Activated CD8-positive, alpha-beta memory T cell treated with anti-CD3 and anti-CD28 coated beads for 36 hours (primary cell): Measurements from ENCODE around the gene ZKSCAN3. TPM values are rescaled to one million over a fixed set of nuclear protein-coding genes. Genes with fewer than 3 reads are reported as not detected.
"Not testable (repeated sequence)": the region's sequence is repeated elsewhere in the genome, so short reads cannot be mapped to it uniquely, and the experiment has no call there.

Experiments
- CTCF ChIA-PET: fragments of 350-600 bp; sonication (Branson Sonifier 250); formaldehyde crosslinking; loops from one replicate; lab custom pipeline; 2021; ENCODE audit warnings: antibody characterized with exemption; lab: Charles Lee
- POLR2A ChIA-PET: fragments of 350-600 bp; sonication (Branson Sonifier 250); formaldehyde crosslinking; loops from one replicate; lab custom pipeline; 2021; ENCODE audit warnings: antibody characterized with exemption; lab: Charles Lee
- total RNA-seq, 2 experiments: library from RNA; stranded (reverse); gene quantifications; one replicate each; pipeline ENCODE4 v1.2.3, GENCODE V29; 2021

The ZKSCAN3 gene
- total RNA-seq: 1 to 10 TPM; 2.8 to 2.9 TPM

- ChIA-PET POLR2A (interaction anchor here (0.6 kb wide), 1 partner anchor 83 kb away, joined by 3 read pairs; the partner anchor contains the start of gene ZSCAN26), CTCF (no interaction called here)
These were observed at the start of gene ZKSCAN3 for GRCh38 chr6:28349892-28350737. Gene ZKSCAN3 (plus strand): TSS chr6:28349947. CDS start chr6:28359587, 9,640 bp downstream.

GRCh38 chr6:28303570-28303969, 46.2 kb upstream of the ZKSCAN3 start:
- POLR2A ChIA-PET: interaction anchor here (0.6 kb wide), 1 partner anchor 1558 kb away, joined by 3 read pairs; no protein-coding TSS in a partner anchor
- CTCF ChIA-PET: no interaction called here

- POLR2A ChIA-PET, CTCF ChIA-PET: not testable (repeated sequence)
These were observed 43.4 kb upstream of the ZKSCAN3 start for GRCh38 chr6:28306363-28306762.

- POLR2A ChIA-PET: no interaction called here
- CTCF ChIA-PET: no interaction called here
These were observed 38.5 kb upstream of the ZKSCAN3 start for GRCh38 chr6:28311139-28311823.

GRCh38 chr6:28312939-28313338, 36.8 kb upstream of the ZKSCAN3 start:
- CTCF ChIA-PET: no interaction called here
- POLR2A ChIA-PET: no interaction called here

- POLR2A ChIA-PET: no interaction called here
- CTCF ChIA-PET: no interaction called here
These were observed 34.1 kb upstream of the ZKSCAN3 start for GRCh38 chr6:28315628-28316027.

- CTCF ChIA-PET, POLR2A ChIA-PET: not testable (repeated sequence)
These were observed 31.9 kb upstream of the ZKSCAN3 start for GRCh38 chr6:28317866-28318265.

- POLR2A ChIA-PET: no interaction called here
- CTCF ChIA-PET: no interaction called here
These were observed 27.1 kb upstream of the ZKSCAN3 start for GRCh38 chr6:28322661-28323060.

GRCh38 chr6:28323813-28324424, 25.8 kb upstream of the ZKSCAN3 start:
- POLR2A ChIA-PET: no interaction called here

GRCh38 chr6:28326371-28326948, 23.3 kb upstream of the ZKSCAN3 start:
- ChIA-PET POLR2A (no interaction called here), CTCF (no interaction called here)

More at GRCh38 chr6:28323813-28324424, 25.8 kb upstream of the ZKSCAN3 start:
- CTCF ChIA-PET: no interaction called here

- POLR2A ChIA-PET: no interaction called here
- CTCF ChIA-PET: no interaction called here
These were observed 19.7 kb upstream of the ZKSCAN3 start for GRCh38 chr6:28330041-28330440.

GRCh38 chr6:28333047-28333446, 16.7 kb upstream of the ZKSCAN3 start:
- ChIA-PET CTCF (no interaction called here), POLR2A (no interaction called here)

GRCh38 chr6:28333599-28334018, 16.1 kb upstream of the ZKSCAN3 start:
- ChIA-PET CTCF (no interaction called here), POLR2A (no interaction called here)

- POLR2A ChIA-PET: no interaction called here
- CTCF ChIA-PET: no interaction called here
These were observed 15.3 kb upstream of the ZKSCAN3 start for GRCh38 chr6:28334286-28335039.

GRCh38 chr6:28335040-28335563, 14.6 kb upstream of the ZKSCAN3 start:
- ChIA-PET CTCF (interaction anchor here (1.1 kb wide), 1 partner anchor 209 kb away, joined by 3 read pairs; no protein-coding TSS in a partner anchor), POLR2A (interaction anchor here (0.6 to 1.1 kb wide), 3 partner anchors 83 to 497 kb away, joined by 3 read pairs; partner anchors contain the start of gene ZKSCAN4)

- ChIA-PET CTCF (interaction anchor here (1.1 kb wide), 1 partner anchor 210 kb away, joined by 3 read pairs; no protein-coding TSS in a partner anchor), POLR2A (interaction anchor here (0.6 to 1.1 kb wide), 3 partner anchors 83 to 498 kb away, joined by 3 read pairs; partner anchors contain the start of gene ZKSCAN4)
These were observed 14.0 kb upstream of the ZKSCAN3 start, which contains the start of gene ZSCAN31 for GRCh38 chr6:28335564-28336283. Gene ZSCAN31 (minus strand): TSS chr6:28336148. CDS start chr6:28329683, 6,465 bp downstream.

- ChIA-PET POLR2A (no interaction called here), CTCF (interaction anchor here (1.1 to 1.6 kb wide), 2 partner anchors 19 to 211 kb away, joined by 3 to 5 read pairs; no protein-coding TSS in a partner anchor)
These were observed 13.2 kb upstream of the ZKSCAN3 start for GRCh38 chr6:28336284-28337120.
